HepG2 (cell line): ENCODE results near the gene NKD1. TPM values are rescaled to one million over a fixed set of nuclear protein-coding genes. Genes with fewer than 3 reads are reported as not detected.

Source experiments
- CBX1 ChIP-seq: IDR thresholded peaks from one replicate; pipeline ENCODE4 v1.6.1; 2016; ENCODE audit warnings: antibody characterized with exemption, low read depth
- CCDC6 ChIP-seq: sonication (generic); formaldehyde crosslinking; IDR thresholded peaks from 2 replicates; pipeline ENCODE4 v1.8.1; 2022; ENCODE audit warnings: mild to moderate bottlenecking, missing genetic modification reagents, moderate library complexity
- GABPA ChIP-seq, 2 experiments: IDR thresholded peaks; 2 replicates each; pipeline ENCODE4 v1.6.1; 2011 to 2016; ENCODE audit warnings: low read depth in 2 of 2, low read length in 1 of 2, missing biosample characterization in 1 of 2, missing genetic modification characterization in 1 of 2
- GPN1 ChIP-seq: sonication (generic); formaldehyde crosslinking; IDR thresholded peaks from 2 replicates; pipeline ENCODE4 v1.5.1; 2020; ENCODE audit warnings: missing genetic modification reagents, borderline replicate concordance
- ISX ChIP-seq: sonication (generic); formaldehyde crosslinking; conservative IDR thresholded peaks from 2 replicates; pipeline ENCODE4 v1.5.0; 2020; ENCODE audit warnings: missing genetic modification reagents
- JUN ChIP-seq: sonication (generic); formaldehyde crosslinking; IDR thresholded peaks from 2 replicates; pipeline ENCODE4 v1.4.0; 2020; ENCODE audit warnings: mild to moderate bottlenecking, missing genetic modification reagents
- SRSF4 ChIP-seq: fragments of 200-400 bp; formaldehyde crosslinking; IDR thresholded peaks from one replicate; pipeline ENCODE4 v1.6.1; 2018; ENCODE audit warnings: mild to moderate bottlenecking, low read depth, low read length, moderate library complexity; ENCODE audit not compliant: poor library complexity, severe bottlenecking
- ZMAT3 ChIP-seq: sonication (generic); formaldehyde crosslinking; conservative IDR thresholded peaks from 2 replicates; pipeline ENCODE4 v1.7.0; 2021; ENCODE audit warnings: missing genetic modification reagents
- ZMYM2 ChIP-seq: sonication (generic); formaldehyde crosslinking; IDR thresholded peaks from 2 replicates; pipeline ENCODE4 v1.8.0; 2022; ENCODE audit warnings: mild to moderate bottlenecking, missing genetic modification reagents
- ZNF496 ChIP-seq: sonication (generic); formaldehyde crosslinking; IDR thresholded peaks from 2 replicates; pipeline ENCODE4 v1.8.1; 2023; ENCODE audit warnings: mild to moderate bottlenecking, moderate library complexity, missing genetic modification reagents; ENCODE audit not compliant: insufficient replicate concordance
- ZNF564 ChIP-seq: sonication (generic); formaldehyde crosslinking; IDR thresholded peaks from 2 replicates; pipeline ENCODE4 v1.8.1; 2023; ENCODE audit warnings: mild to moderate bottlenecking, missing genetic modification reagents
- ZNF569 ChIP-seq: sonication (generic); formaldehyde crosslinking; IDR thresholded peaks from 2 replicates; pipeline ENCODE4 v1.5.0; 2020; ENCODE audit warnings: mild to moderate bottlenecking, missing genetic modification reagents, moderate library complexity, borderline replicate concordance
- ZNF776 ChIP-seq: sonication (generic); formaldehyde crosslinking; IDR thresholded peaks from 2 replicates; pipeline ENCODE4 v1.4.0; 2020; ENCODE audit warnings: mild to moderate bottlenecking, missing genetic modification reagents
- polyA plus RNA-seq, 8 experiments: library from polyadenylated mRNA; depleted of rRNA in 3 of 8; stranded (reverse) in 7 of 8; unstranded in 1 of 8; fragments of >200 nt; fragmentation: Illumina TruSeq in 4 of 8; extraction: Trizol in 4 of 8; gene quantifications; 2 replicates each; pipeline versions ENCODE4 v1.2.1 to v1.2.3, GENCODE V29; 2011 to 2016; ENCODE audit warnings: low read depth in 4 of 8, missing spikeins in 1 of 8, mixed read lengths in 1 of 8; ENCODE audit not compliant: insufficient read depth in 1 of 8
- total RNA-seq, 5 experiments: library from RNA; depleted of rRNA; stranded (reverse); fragments of >200 nt; fragmentation: Illumina TruSeq; extraction: Trizol; gene quantifications; 2 replicates each; pipeline ENCODE4 v1.2.3, GENCODE V29; 2016; ENCODE audit warnings: low read depth in 1 of 5
- TF ChIP-seq, protein P1 (sequence below): IDR thresholded peaks from 2 replicates; pipeline ENCODE4 v1.4.0; 2020; ENCODE audit warnings: mild to moderate bottlenecking, missing genetic modification reagents
- TF ChIP-seq, protein P2 (sequence below): sonication (generic); formaldehyde crosslinking; IDR thresholded peaks from 2 replicates; pipeline ENCODE4 v1.4.0; 2020; ENCODE audit warnings: missing genetic modification reagents
- TF ChIP-seq, protein P3 (sequence below): sonication (generic); formaldehyde crosslinking; IDR thresholded peaks from 2 replicates; pipeline ENCODE4 v1.9.0; 2021; ENCODE audit warnings: missing genetic modification reagents, mild to moderate bottlenecking, borderline replicate concordance
- TF ChIP-seq, protein P4 (sequence below): IDR thresholded peaks from 2 replicates; pipeline ENCODE4 v1.6.1; 2016; ENCODE audit warnings: missing compliant biosample characterization, missing genetic modification reagents, borderline replicate concordance

NKD1 gene
- total and polyA plus RNA-seq, 2 of the 13 experiments (the other 11 are each of a cell fraction or from before 2014, with no cell fraction given): 70.4 to 121 TPM

DNA sequence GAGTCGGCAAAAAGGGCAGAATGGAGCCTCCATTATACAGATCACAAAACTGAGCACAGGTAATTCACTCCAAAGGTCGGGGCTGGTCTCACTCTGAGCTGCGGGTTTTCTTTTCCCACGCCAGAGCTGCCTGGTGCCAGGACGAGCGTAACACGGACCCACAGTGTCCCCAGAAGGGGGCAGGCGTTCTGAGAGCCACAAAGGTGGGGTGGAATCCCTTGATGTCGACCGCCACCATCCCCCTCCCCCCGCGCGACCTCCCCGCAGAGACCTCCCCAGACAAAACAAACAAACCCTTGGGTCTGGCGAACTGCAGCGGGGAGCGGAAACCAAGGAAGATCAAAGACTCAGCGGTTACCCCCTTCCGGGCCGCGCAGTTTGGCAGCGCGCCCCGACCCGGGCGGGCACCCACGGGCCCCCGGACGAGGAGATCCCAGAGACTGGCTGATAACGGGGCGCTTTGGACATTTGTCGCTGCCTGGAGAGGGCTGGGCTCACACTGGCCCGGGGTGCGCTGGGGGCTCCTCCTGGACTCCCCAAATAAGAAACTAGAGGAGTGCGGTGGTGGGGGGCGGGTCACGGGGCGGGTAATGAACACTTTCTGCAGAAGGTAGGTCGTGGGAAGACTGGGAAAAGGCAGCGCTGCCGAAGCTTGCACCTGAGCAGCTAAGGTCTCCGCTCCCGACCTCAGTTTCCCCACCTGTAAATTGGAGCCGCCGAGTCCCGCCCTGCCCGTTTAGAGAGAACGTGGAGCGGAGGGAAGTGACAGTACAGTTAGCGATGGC, 664 bp upstream of the NKD1 start (continued):
- TF ChIP-seq SRSF4: peak; percentile 35
- peak; percentile 63 for TF ChIP-seq CBX1
- peak; percentile 23; the same call in 1 of the 2 replicates for TF ChIP-seq JUN (CRISPR knock-in tag)
- no peak for TF ChIP-seq ISX
- TF ChIP-seq, protein P1, sequence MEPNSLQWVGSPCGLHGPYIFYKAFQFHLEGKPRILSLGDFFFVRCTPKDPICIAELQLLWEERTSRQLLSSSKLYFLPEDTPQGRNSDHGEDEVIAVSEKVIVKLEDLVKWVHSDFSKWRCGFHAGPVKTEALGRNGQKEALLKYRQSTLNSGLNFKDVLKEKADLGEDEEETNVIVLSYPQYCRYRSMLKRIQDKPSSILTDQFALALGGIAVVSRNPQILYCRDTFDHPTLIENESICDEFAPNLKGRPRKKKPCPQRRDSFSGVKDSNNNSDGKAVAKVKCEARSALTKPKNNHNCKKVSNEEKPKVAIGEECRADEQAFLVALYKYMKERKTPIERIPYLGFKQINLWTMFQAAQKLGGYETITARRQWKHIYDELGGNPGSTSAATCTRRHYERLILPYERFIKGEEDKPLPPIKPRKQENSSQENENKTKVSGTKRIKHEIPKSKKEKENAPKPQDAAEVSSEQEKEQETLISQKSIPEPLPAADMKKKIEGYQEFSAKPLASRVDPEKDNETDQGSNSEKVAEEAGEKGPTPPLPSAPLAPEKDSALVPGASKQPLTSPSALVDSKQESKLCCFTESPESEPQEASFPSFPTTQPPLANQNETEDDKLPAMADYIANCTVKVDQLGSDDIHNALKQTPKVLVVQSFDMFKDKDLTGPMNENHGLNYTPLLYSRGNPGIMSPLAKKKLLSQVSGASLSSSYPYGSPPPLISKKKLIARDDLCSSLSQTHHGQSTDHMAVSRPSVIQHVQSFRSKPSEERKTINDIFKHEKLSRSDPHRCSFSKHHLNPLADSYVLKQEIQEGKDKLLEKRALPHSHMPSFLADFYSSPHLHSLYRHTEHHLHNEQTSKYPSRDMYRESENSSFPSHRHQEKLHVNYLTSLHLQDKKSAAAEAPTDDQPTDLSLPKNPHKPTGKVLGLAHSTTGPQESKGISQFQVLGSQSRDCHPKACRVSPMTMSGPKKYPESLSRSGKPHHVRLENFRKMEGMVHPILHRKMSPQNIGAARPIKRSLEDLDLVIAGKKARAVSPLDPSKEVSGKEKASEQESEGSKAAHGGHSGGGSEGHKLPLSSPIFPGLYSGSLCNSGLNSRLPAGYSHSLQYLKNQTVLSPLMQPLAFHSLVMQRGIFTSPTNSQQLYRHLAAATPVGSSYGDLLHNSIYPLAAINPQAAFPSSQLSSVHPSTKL (CRISPR knock-in tag): peak; percentile 92
- no peak for TF ChIP-seq ZNF569 (CRISPR knock-in tag)
- TF ChIP-seq, protein P2, sequence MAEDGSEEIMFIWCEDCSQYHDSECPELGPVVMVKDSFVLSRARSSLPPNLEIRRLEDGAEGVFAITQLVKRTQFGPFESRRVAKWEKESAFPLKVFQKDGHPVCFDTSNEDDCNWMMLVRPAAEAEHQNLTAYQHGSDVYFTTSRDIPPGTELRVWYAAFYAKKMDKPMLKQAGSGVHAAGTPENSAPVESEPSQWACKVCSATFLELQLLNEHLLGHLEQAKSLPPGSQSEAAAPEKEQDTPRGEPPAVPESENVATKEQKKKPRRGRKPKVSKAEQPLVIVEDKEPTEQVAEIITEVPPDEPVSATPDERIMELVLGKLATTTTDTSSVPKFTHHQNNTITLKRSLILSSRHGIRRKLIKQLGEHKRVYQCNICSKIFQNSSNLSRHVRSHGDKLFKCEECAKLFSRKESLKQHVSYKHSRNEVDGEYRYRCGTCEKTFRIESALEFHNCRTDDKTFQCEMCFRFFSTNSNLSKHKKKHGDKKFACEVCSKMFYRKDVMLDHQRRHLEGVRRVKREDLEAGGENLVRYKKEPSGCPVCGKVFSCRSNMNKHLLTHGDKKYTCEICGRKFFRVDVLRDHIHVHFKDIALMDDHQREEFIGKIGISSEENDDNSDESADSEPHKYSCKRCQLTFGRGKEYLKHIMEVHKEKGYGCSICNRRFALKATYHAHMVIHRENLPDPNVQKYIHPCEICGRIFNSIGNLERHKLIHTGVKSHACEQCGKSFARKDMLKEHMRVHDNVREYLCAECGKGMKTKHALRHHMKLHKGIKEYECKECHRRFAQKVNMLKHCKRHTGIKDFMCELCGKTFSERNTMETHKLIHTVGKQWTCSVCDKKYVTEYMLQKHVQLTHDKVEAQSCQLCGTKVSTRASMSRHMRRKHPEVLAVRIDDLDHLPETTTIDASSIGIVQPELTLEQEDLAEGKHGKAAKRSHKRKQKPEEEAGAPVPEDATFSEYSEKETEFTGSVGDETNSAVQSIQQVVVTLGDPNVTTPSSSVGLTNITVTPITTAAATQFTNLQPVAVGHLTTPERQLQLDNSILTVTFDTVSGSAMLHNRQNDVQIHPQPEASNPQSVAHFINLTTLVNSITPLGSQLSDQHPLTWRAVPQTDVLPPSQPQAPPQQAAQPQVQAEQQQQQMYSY (CRISPR knock-in tag): peak; percentile 15; the same call in 1 of the 2 replicates
- TF ChIP-seq, protein P3, sequence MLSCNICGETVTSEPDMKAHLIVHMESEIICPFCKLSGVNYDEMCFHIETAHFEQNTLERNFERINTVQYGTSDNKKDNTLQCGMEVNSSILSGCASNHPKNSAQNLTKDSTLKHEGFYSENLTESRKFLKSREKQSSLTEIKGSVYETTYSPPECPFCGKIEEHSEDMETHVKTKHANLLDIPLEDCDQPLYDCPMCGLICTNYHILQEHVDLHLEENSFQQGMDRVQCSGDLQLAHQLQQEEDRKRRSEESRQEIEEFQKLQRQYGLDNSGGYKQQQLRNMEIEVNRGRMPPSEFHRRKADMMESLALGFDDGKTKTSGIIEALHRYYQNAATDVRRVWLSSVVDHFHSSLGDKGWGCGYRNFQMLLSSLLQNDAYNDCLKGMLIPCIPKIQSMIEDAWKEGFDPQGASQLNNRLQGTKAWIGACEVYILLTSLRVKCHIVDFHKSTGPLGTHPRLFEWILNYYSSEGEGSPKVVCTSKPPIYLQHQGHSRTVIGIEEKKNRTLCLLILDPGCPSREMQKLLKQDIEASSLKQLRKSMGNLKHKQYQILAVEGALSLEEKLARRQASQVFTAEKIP: no peak
- TF ChIP-seq CCDC6 (CRISPR knock-in tag): no peak
- no peak for TF ChIP-seq GPN1
- peak; percentile 13; the same call in 1 of the 2 replicates for TF ChIP-seq ZNF776
- TF ChIP-seq, protein P4, sequence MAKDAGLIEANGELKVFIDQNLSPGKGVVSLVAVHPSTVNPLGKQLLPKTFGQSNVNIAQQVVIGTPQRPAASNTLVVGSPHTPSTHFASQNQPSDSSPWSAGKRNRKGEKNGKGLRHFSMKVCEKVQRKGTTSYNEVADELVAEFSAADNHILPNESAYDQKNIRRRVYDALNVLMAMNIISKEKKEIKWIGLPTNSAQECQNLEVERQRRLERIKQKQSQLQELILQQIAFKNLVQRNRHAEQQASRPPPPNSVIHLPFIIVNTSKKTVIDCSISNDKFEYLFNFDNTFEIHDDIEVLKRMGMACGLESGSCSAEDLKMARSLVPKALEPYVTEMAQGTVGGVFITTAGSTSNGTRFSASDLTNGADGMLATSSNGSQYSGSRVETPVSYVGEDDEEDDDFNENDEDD (CRISPR knock-in tag): peak; percentile 17; the same call in 1 of the 2 replicates
- TF ChIP-seq ZNF564 (CRISPR knock-in tag): no peak
- TF ChIP-seq ZMAT3 (CRISPR knock-in tag): peak; percentile 85
- peak; percentile 37; the same call in 1 of the 2 replicates for TF ChIP-seq GABPA (IDR thresholded peaks at IDR 0.05; ENCODE audit: low read depth, low read length)
- peak; percentile 83 for TF ChIP-seq GABPA (CRISPR knock-in tag; IDR thresholded peaks at IDR 0.05; ENCODE audit: low read depth)
- TF ChIP-seq ZNF496 (CRISPR knock-in tag): no peak
- peak; percentile 99 for TF ChIP-seq ZMYM2 (CRISPR knock-in tag)
